Mesendoderm (in vitro differentiated cells): Measurements from ENCODE around the gene IRX2.

Source experiments
- DNase-seq: peaks from one replicate; pipeline ENCODE4 v3.0.0; 2013
- H2AK5ac ChIP-seq: 2 replicates; pipeline ENCODE4 v1.6.1; 2013; ENCODE audit warnings: low read length, inconsistent platforms
- H2BK120ac ChIP-seq: 2 replicates; pipeline ENCODE4 v1.6.1; 2013; ENCODE audit warnings: low read depth, mild to moderate bottlenecking, low read length, moderate library complexity, mixed read lengths
- H2BK15ac ChIP-seq: replicated peaks from 2 replicates; pipeline ENCODE4 v1.6.1; 2013; ENCODE audit warnings: low read depth, mild to moderate bottlenecking, moderate library complexity
- H2BK5ac ChIP-seq: 2 replicates; pipeline ENCODE4 v1.6.1; 2013; ENCODE audit warnings: low read length, inconsistent platforms
- H3K18ac ChIP-seq: 2 replicates; pipeline ENCODE4 v1.6.1; 2013; ENCODE audit warnings: mild to moderate bottlenecking, low read length, mixed read lengths
- H3K23ac ChIP-seq: one replicate; pipeline ENCODE4 v1.6.1; 2013; ENCODE audit warnings: low read length
- H3K27ac ChIP-seq: 2 replicates; pipeline ENCODE4 v1.5.1; 2013; ENCODE audit warnings: low read depth, mild to moderate bottlenecking, inconsistent platforms, low read length, moderate library complexity
- H3K27me3 ChIP-seq: 2 replicates; pipeline ENCODE4 v1.6.1; 2013; ENCODE audit warnings: low read length, control low read depth, mild to moderate bottlenecking, inconsistent platforms; ENCODE audit not compliant: insufficient read depth, poor library complexity
- H3K36me3 ChIP-seq: 2 replicates; pipeline ENCODE4 v1.6.1; 2013; ENCODE audit warnings: low read length, inconsistent platforms; ENCODE audit not compliant: control insufficient read depth, insufficient read depth
- H3K4ac ChIP-seq: one replicate; pipeline ENCODE4 v1.6.1; 2013; ENCODE audit warnings: low read depth, mild to moderate bottlenecking, low read length, moderate library complexity
- H3K4me1 ChIP-seq: 2 replicates; pipeline ENCODE4 v1.6.1; 2013; ENCODE audit warnings: low read depth, low read length, inconsistent platforms; ENCODE audit not compliant: control insufficient read depth
- H3K4me2 ChIP-seq: 2 replicates; pipeline ENCODE4 v1.6.1; 2013; ENCODE audit warnings: low read length
- H3K4me3 ChIP-seq: 2 replicates; pipeline ENCODE4 v1.5.1; 2013; ENCODE audit warnings: mild to moderate bottlenecking, low read length
- H3K56ac ChIP-seq: one replicate; pipeline ENCODE4 v1.6.1; 2013; ENCODE audit warnings: low read length
- H3K79me1 ChIP-seq: 2 replicates; pipeline ENCODE4 v1.6.1; 2013; ENCODE audit warnings: low read length, inconsistent platforms
- H3K79me2 ChIP-seq: 2 replicates; pipeline ENCODE4 v1.6.1; 2013; ENCODE audit warnings: mild to moderate bottlenecking, low read length; ENCODE audit not compliant: control insufficient read depth, insufficient read depth
- H3K9ac ChIP-seq: 2 replicates; pipeline ENCODE4 v1.6.1; 2013; ENCODE audit warnings: low read length, inconsistent platforms
- H4K5ac ChIP-seq: one replicate; pipeline ENCODE4 v1.6.1; 2013; ENCODE audit warnings: low read length
- H4K8ac ChIP-seq: one replicate; pipeline ENCODE4 v1.6.1; 2013; ENCODE audit warnings: low read depth, mild to moderate bottlenecking, control low read depth, low read length, moderate library complexity
- WGBS: extraction: QIAGEN DNeasy Blood & Tissue Kit; methylation state at CpG from one replicate; pipeline ENCODE4 v1.1.7; 2013; ENCODE audit warnings: low lambda C conversion rate, missing lambda C conversion rate; ENCODE audit not compliant: insufficient coverage; ENCODE audit errors: extremely low coverage; 5-methylcytosine and 5-hydroxymethylcytosine counted together

The IRX2 gene

DNA sequence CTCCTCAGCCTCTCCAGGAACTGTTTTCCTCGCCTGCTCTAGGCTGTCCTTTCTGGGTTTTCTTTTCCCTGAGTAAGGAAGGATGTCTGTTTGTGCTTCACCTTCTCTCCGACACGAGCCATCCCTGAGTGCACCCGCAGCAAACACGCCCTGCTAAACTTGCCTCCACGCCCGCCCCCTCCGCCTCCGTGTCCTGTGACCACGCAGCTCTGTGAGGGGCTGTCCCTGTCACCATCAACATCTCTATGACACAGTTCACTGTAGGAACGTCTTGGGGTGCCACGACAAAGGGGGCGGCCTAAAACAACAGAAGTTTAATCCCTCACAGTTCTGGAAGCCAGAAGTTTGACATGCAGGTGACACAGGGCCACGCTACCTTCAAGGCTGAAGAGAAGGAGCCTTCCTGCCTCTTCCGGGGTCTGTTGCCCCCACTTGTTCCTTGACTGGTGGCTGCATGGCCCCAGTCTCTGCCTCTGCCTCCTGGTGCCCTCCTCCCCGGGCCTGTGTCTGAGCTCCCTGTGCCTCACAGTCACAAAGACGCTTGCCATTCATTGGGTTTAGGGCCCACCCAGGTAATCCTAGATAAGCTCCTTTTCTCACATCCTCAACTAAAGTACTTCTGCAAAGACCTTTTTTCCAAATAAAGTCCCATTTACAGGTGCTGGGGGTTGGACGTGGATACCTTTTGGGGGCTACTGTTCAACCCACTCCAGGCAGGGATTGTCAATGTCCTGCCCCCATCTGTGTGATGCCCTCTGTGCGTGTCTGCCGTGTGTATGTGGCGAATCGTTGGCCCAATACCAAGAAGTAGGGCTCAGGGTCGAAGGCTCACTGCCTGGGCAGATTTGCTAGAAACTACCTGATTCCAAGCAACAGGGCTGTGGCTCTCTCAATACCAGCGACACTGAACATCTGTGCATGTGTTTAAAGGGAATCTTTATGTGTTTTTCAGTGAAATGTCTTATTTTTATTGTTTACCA lies 39.7 kb downstream of the IRX2 start:
- DNase-seq: no peak
- H3K79me2 ChIP-seq: no peaks in the 10 kb centered on the region
- no peak overlapping the region for H3K18ac ChIP-seq
- no peak overlapping the region for H2BK15ac ChIP-seq
- H3K56ac ChIP-seq: no peak overlapping the region
- no peak overlapping the region for H2BK5ac ChIP-seq
- no peak overlapping the region for H4K5ac ChIP-seq
- no peak overlapping the region for H2BK120ac ChIP-seq
- H3K4me3 ChIP-seq: no peak overlapping the region
- H2AK5ac ChIP-seq: no peak overlapping the region
- no peak overlapping the region for H3K4me2 ChIP-seq
- H3K27me3 ChIP-seq: no peaks in the 10 kb centered on the region
- no peak overlapping the region for H3K27ac ChIP-seq
- no peaks in the 10 kb centered on the region for H3K4me1 ChIP-seq
- no peak overlapping the region for H3K4ac ChIP-seq
- H3K9ac ChIP-seq: no peak overlapping the region
- WGBS: no CpG with 5 or more reads among the region's 24 CpGs
- no peaks in the 10 kb centered on the region for H3K79me1 ChIP-seq
- no peak overlapping the region for H4K8ac ChIP-seq
- H3K36me3 ChIP-seq: no peaks in the 10 kb centered on the region
- H3K23ac ChIP-seq: no peak overlapping the region

DNA sequence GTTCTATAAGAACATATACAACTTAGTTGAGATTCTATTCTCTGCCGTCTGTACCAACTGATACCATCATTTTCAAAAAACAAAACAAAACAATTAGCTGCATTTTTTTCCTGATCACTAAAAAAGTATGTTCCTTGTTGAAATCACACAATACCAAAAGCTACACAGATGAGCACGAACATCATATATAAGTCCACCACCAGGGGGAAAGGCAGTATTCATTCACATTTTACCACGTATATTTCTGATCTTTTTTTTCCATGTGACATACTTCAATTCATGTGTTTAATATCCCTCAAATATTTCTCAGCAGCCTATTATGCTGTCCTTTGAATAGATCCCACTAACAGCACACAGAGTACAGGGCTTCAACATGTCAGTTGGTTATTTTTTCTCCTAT lies 40.6 kb downstream of the IRX2 start:
- H3K27me3 ChIP-seq: no peaks in the 10 kb centered on the region
- no peak overlapping the region for H3K4me3 ChIP-seq
- H3K79me1 ChIP-seq: no peaks in the 10 kb centered on the region
- no peak overlapping the region for H4K5ac ChIP-seq
- no peak overlapping the region for H4K8ac ChIP-seq
- no peak overlapping the region for H3K27ac ChIP-seq
- H3K18ac ChIP-seq: no peak overlapping the region
- no peaks in the 10 kb centered on the region for H3K79me2 ChIP-seq
- WGBS: no CpG with 5 or more reads among the region's 3 CpGs
- no peak overlapping the region for H3K9ac ChIP-seq
- no peak overlapping the region for H2BK5ac ChIP-seq
- H2AK5ac ChIP-seq: no peak overlapping the region
- H3K56ac ChIP-seq: no peak overlapping the region
- no peak overlapping the region for H2BK120ac ChIP-seq
- no peaks in the 10 kb centered on the region for H3K4me1 ChIP-seq
- no peak for DNase-seq
- no peaks in the 10 kb centered on the region for H3K36me3 ChIP-seq
- no peak overlapping the region for H3K23ac ChIP-seq
- H3K4me2 ChIP-seq: no peak overlapping the region
- H2BK15ac ChIP-seq: no peak overlapping the region
- H3K4ac ChIP-seq: no peak overlapping the region

DNA sequence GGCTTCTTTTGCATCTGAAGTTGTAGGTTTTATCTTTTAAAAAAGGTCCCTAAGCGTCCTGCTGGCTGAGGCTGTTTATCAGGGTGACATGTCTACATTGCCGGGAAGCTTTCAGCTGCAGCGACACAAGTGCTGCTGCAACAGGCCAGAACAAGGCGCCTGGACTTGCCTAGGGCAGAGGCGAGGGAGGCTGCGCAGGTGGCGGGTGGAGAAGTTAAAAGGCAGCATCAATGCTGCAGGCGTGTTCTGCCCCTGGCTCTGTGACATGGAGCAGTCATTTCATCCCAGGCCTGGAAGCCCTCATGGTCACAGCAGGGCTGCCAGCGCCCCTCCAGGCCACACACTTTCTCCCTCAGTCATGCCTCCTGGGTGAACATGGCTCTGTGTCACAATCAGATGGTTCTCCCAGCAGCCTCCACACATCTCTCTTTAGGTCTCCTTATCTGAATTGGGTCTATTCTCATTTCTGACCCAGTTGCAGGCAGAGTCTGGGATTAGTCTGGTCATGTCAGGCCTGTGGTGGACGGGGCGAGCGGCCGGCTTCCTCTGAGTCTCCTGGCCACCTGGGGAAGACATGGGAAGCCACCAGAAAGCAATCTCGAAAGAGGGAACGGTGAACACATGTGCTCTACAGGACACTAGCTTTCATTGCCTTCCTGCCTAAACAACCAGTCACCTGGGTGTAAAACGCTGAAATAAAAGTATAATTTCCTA lies 41.3 kb downstream of the IRX2 start:
- Histone ChIP-seq H3K27ac (no peak overlapping the region), H2BK15ac (no peak overlapping the region), H3K79me1 (no peaks in the 10 kb centered on the region), H3K36me3 (no peaks in the 10 kb centered on the region), H3K27me3 (no peaks in the 10 kb centered on the region), H3K9ac (no peak overlapping the region), H3K79me2 (no peaks in the 10 kb centered on the region), H2AK5ac (no peak overlapping the region), H3K4me3 (no peak overlapping the region), H3K56ac (no peak overlapping the region), H3K23ac (no peak overlapping the region), H3K18ac (no peak overlapping the region), H4K5ac (no peak overlapping the region), H3K4ac (no peak overlapping the region), H3K4me1 (no peaks in the 10 kb centered on the region), H3K4me2 (no peak overlapping the region), H2BK120ac (no peak overlapping the region), H4K8ac (no peak overlapping the region), H2BK5ac (no peak overlapping the region)
- no peak for DNase-seq
- no CpG with 5 or more reads among the region's 16 CpGs for WGBS

DNA sequence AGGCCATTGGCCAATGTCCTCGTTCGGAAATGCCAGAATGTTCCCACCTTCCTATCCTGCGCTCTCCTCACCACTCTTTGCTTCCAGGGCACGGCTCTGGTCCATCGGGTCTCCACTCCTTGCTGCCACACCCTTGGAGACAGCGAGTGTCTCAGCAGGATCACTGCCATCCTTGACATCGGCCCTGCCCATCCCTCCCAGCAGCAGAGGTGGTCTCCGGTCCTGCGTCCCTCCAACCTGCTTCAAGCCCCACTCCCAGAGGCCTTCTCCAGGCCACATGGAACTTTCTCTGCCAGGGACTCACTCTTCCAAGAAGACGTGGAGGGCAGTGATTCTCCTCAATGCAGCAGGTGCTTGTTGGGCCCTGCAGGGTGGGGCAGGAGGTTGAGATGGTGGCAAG lies 42.7 kb downstream of the IRX2 start:
- no peak overlapping the region for H4K8ac ChIP-seq
- H3K27ac ChIP-seq: no peak overlapping the region
- H3K4me2 ChIP-seq: no peak overlapping the region
- WGBS: no CpG with 5 or more reads among the region's 10 CpGs
- no peak overlapping the region for H3K4ac ChIP-seq
- H3K4me3 ChIP-seq: no peak overlapping the region
- DNase-seq: no peak
- H2AK5ac ChIP-seq: no peak overlapping the region
- no peak overlapping the region for H2BK5ac ChIP-seq
- no peak overlapping the region for H2BK15ac ChIP-seq
- H3K9ac ChIP-seq: no peak overlapping the region
- H3K23ac ChIP-seq: no peak overlapping the region
- H3K79me2 ChIP-seq: no peaks in the 10 kb centered on the region
- H3K18ac ChIP-seq: no peak overlapping the region
- no peak overlapping the region for H2BK120ac ChIP-seq
- no peaks in the 10 kb centered on the region for H3K79me1 ChIP-seq
- H3K36me3 ChIP-seq: no peaks in the 10 kb centered on the region
- no peaks in the 10 kb centered on the region for H3K27me3 ChIP-seq
- H4K5ac ChIP-seq: no peak overlapping the region
- no peaks in the 10 kb centered on the region for H3K4me1 ChIP-seq
- H3K56ac ChIP-seq: no peak overlapping the region

DNA sequence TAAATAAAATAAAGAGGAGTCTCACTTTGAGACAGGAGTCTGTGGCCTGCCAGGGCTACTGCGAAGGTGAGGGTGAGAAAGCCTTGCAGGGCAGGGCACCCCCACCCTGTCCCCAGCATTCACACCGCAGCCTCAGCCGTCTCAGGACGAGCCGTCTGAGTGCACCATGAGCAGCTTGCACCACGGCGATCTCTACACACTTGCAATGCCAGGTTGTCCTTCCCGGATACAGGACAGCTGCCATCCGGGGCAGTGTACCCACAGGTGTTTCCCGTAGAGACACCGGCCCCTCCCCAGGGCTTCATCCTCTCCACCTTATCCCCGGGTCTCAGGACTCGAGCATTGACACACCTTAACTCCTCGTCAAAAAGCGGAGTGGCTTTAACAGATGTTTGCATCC lies 43.3 kb downstream of the IRX2 start:
- Histone ChIP-seq H3K4ac (no peak overlapping the region), H2BK120ac (no peak overlapping the region), H3K23ac (no peak overlapping the region), H3K79me2 (no peaks in the 10 kb centered on the region), H3K36me3 (no peaks in the 10 kb centered on the region), H3K27me3 (no peaks in the 10 kb centered on the region), H2BK5ac (no peak overlapping the region), H4K5ac (no peak overlapping the region), H2BK15ac (no peak overlapping the region), H3K79me1 (no peaks in the 10 kb centered on the region), H3K4me3 (no peak overlapping the region), H3K18ac (no peak overlapping the region), H3K56ac (no peak overlapping the region), H3K4me1 (no peaks in the 10 kb centered on the region), H2AK5ac (no peak overlapping the region), H3K4me2 (no peak overlapping the region), H3K9ac (no peak overlapping the region), H3K27ac (no peak overlapping the region), H4K8ac (no peak overlapping the region)
- WGBS: no CpG with 5 or more reads among the region's 15 CpGs
- no peak for DNase-seq
